NCI-H2227 treated with DMSO at 0.1 percent for 48 hours (cell line): ENCODE measurements around the gene ZDHHC14.
A peak's percentile ranks its signal among the peaks of the same experiment; 100 is the strongest.
"Not testable (repeated sequence)": the region's sequence is repeated elsewhere in the genome, so short reads cannot be mapped to it uniquely, and the experiment has no call there.

Experiments
- DNase-seq: peaks from one replicate; lab custom pipeline; 2025; lab: John Stamatoyannopoulos, UW

ZDHHC14 gene

GRCh38 chr6:157690441-157691210, 309.6 kb downstream of the ZDHHC14 start:
- no peak for DNase-seq

- not testable (repeated sequence) for DNase-seq
These were observed 310.6 kb downstream of the ZDHHC14 start for GRCh38 chr6:157691621-157692020.

- no peak for DNase-seq
These were observed 312.9 kb downstream of the ZDHHC14 start for GRCh38 chr6:157693867-157694266.

GRCh38 chr6:157695301-157696040, 314.5 kb downstream of the ZDHHC14 start:
- no peak for DNase-seq

GRCh38 chr6:157699777-157700636, 319.0 kb downstream of the ZDHHC14 start:
- DNase-seq: no peak

GRCh38 chr6:157706351-157706750, 325.4 kb downstream of the ZDHHC14 start:
- DNase-seq: not testable (repeated sequence)

- no peak for DNase-seq
These were observed 325.9 kb downstream of the ZDHHC14 start for GRCh38 chr6:157706883-157707282.

GRCh38 chr6:157707576-157707975, 326.6 kb downstream of the ZDHHC14 start:
- DNase-seq: no peak

GRCh38 chr6:157708239-157708638, 327.2 kb downstream of the ZDHHC14 start:
- no peak for DNase-seq

GRCh38 chr6:157708933-157709332, 327.9 kb downstream of the ZDHHC14 start:
- no peak for DNase-seq

- DNase-seq: no peak
These were observed 328.6 kb downstream of the ZDHHC14 start for GRCh38 chr6:157709555-157709954.

- DNase-seq: no peak
These were observed 329.6 kb downstream of the ZDHHC14 start for GRCh38 chr6:157710604-157711003.

- DNase-seq: no peak
These were observed 330.1 kb downstream of the ZDHHC14 start for GRCh38 chr6:157711060-157711459.

GRCh38 chr6:157712585-157713295, 331.8 kb downstream of the ZDHHC14 start:
- no peak for DNase-seq

GRCh38 chr6:157713451-157714152, 332.6 kb downstream of the ZDHHC14 start:
- no peak for DNase-seq

GRCh38 chr6:157714153-157714490, 333.1 kb downstream of the ZDHHC14 start:
- DNase-seq: no peak

GRCh38 chr6:157715728-157716164, 334.8 kb downstream of the ZDHHC14 start:
- no peak for DNase-seq

GRCh38 chr6:157716251-157716995, 335.4 kb downstream of the ZDHHC14 start:
- DNase-seq: peak; percentile 39

- DNase-seq: no peak
These were observed 336.4 kb downstream of the ZDHHC14 start for GRCh38 chr6:157717340-157717748.

GRCh38 chr6:157718503-157719187, 337.7 kb downstream of the ZDHHC14 start:
- no peak for DNase-seq
